LNCAP (cell line): Measurements from ENCODE around the gene CLCN7.

ENCODE experiments used
- TF ChIP-seq, protein P1 (sequence below): fragments of 450-650 bp; IDR thresholded peaks from 2 replicates; pipeline ENCODE4 v1.5.1; 2017; ENCODE audit warnings: mild to moderate bottlenecking

CLCN7 gene

GRCh38 chr16:1477033-1477432, 2.2 kb upstream of the CLCN7 start:
- TF ChIP-seq, protein P1, sequence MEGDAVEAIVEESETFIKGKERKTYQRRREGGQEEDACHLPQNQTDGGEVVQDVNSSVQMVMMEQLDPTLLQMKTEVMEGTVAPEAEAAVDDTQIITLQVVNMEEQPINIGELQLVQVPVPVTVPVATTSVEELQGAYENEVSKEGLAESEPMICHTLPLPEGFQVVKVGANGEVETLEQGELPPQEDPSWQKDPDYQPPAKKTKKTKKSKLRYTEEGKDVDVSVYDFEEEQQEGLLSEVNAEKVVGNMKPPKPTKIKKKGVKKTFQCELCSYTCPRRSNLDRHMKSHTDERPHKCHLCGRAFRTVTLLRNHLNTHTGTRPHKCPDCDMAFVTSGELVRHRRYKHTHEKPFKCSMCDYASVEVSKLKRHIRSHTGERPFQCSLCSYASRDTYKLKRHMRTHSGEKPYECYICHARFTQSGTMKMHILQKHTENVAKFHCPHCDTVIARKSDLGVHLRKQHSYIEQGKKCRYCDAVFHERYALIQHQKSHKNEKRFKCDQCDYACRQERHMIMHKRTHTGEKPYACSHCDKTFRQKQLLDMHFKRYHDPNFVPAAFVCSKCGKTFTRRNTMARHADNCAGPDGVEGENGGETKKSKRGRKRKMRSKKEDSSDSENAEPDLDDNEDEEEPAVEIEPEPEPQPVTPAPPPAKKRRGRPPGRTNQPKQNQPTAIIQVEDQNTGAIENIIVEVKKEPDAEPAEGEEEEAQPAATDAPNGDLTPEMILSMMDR, result no peak

GRCh38 chr16:1475552-1476114, 805 bp upstream of the CLCN7 start:
- TF ChIP-seq, protein P1, result no peak

GRCh38 chr16:1474082-1474795, 589 bp downstream of the CLCN7 start:
- TF ChIP-seq, protein P1, result no peak

- TF ChIP-seq, protein P1, result no peak
Observed at GRCh38 chr16:1472974-1473373, 1.9 kb downstream of the CLCN7 start.

DNA sequence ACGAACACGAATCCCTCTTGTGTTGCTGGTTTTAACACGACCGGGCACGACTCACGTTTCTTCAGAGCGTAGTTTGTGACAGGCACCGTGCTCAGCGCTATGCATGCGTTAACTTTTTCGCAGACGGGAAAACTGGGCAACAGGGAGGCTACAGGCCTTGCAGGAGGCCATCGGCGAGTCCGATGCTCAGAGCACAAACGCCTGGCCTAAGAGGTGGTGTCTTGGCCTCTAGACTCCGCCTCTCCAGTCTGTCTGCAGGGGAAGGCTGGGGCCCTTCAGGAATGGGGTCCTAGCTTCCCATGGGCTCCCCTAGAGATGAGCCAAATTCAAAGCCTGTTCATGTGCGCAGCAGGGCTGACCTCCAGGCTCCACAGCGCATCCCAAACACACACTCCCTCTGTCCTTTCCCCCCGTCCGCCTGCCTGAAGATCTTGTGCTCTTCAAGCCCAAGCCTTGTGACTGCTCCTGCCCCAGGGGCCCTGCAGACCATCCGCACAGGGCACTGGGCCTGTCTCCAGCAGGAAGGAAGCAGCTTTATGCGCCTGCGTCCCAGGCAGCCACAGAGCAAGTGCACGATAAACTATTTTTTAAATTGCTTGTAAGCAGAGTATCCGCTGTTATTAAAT, 3.1 kb downstream of the CLCN7 start:
- TF ChIP-seq, protein P1, result no peak

GRCh38 chr16:1470481-1471251, 4.2 kb downstream of the CLCN7 start:
- TF ChIP-seq, protein P1, result no peak

GRCh38 chr16:1469693-1470201, 5.1 kb downstream of the CLCN7 start:
- TF ChIP-seq, protein P1, result no peak
